HepG2 (cell line): ENCODE data around the gene MAN1A1. TPM values are rescaled to one million over a fixed set of nuclear protein-coding genes. Genes with fewer than 3 reads are reported as not detected.
A peak's percentile ranks its signal among the peaks of the same experiment; 100 is the strongest.

ENCODE experiments used
- ATAC-seq: fragments of 200-7000 bp; cut with Tn5 transposase; 3 replicates; pipeline ENCODE4 v1.9.1; 2020; ENCODE audit warnings: mild to moderate bottlenecking, moderate library complexity
- BruUV-seq: library from RNA; stranded (reverse); fragments of 400-500 nt; replicated peaks from 2 replicates; lab custom pipeline; 2021; lab: Mats Ljungman, UMichigan
- CTCF ChIA-PET: fragments of 300-600 bp; formaldehyde crosslinking; extraction: SDS; loops from one replicate; lab custom pipeline; 2021; ENCODE audit warnings: low total read pairs, inconsistent platforms, low intra/inter-chr PET ratio; lab: Yijun Ruan, JAX
- POLR2A ChIA-PET: fragments of 350-600 bp; sonication (Branson Sonifier 250); formaldehyde crosslinking; loops from one replicate; lab custom pipeline; 2020; ENCODE audit warnings: antibody characterized with exemption, inconsistent platforms; lab: Yijun Ruan, JAX
- DNase-seq: peaks from one replicate; pipeline ENCODE4 v3.0.0-alpha.2; 2015; ENCODE audit warnings: low spot score
- FAIRE-seq: peaks from 3 replicates; lab custom pipeline; 2011; peaks lifted over from hg19 to GRCh38; lab: Jason Lieb, UNC
- H2AFZ ChIP-seq: one replicate; pipeline ENCODE4 v1.6.1; 2011; ENCODE audit warnings: low read length, inconsistent platforms
- H3K27ac ChIP-seq: fragments of 300-600 bp; 3 replicates; pipeline ENCODE4 v1.8.0; 2011; ENCODE audit warnings: mixed run types, mild to moderate bottlenecking, mixed read lengths, low read length, inconsistent platforms; ENCODE audit not compliant: insufficient read depth; ENCODE audit errors: extremely low read length
- H3K27me3 ChIP-seq, 2 experiments: fragments of 200-600 bp in 1 of 2; 2 replicates in 1 of 2; 3 replicates in 1 of 2; pipeline versions ENCODE4 v1.6.0 to v1.8.0; 2011; ENCODE audit warnings: low read length in 2 of 2, mild to moderate bottlenecking in 2 of 2, moderate library complexity in 2 of 2, inconsistent platforms in 1 of 2; ENCODE audit not compliant: insufficient read depth in 2 of 2, control insufficient read depth in 1 of 2
- H3K36me3 ChIP-seq, 2 experiments: fragments of 200-600 bp in 1 of 2; replicated peaks in 1 of 2; 2 replicates in 1 of 2; 3 replicates in 1 of 2; pipeline versions ENCODE4 v1.5.1 to v1.8.0; 2011; ENCODE audit warnings: low read length in 2 of 2, inconsistent platforms in 1 of 2; ENCODE audit not compliant: insufficient read depth in 2 of 2, control insufficient read depth in 1 of 2
- H3K4me1 ChIP-seq: 2 replicates; pipeline ENCODE4 v1.5.1; 2012; ENCODE audit warnings: low read length, inconsistent platforms; ENCODE audit not compliant: insufficient read depth
- H3K4me2 ChIP-seq: 2 replicates; pipeline ENCODE4 v1.6.0; 2011; ENCODE audit warnings: low read depth, low read length, inconsistent platforms
- H3K4me3 ChIP-seq, 3 experiments: fragments of 200-600 bp in 1 of 3; sonication (generic), shearing (Covaris generic) in 1 of 3; replicated peaks in 1 of 3; 2 replicates each; pipeline ENCODE4 v1.5.1; 2011 to 2016; ENCODE audit warnings: low read length in 3 of 3, inconsistent platforms in 2 of 3, low read depth in 2 of 3, mild to moderate bottlenecking in 2 of 3, control low read depth in 1 of 3, mixed read lengths in 1 of 3; ENCODE audit not compliant: insufficient read depth in 1 of 3
- H3K79me2 ChIP-seq: one replicate; pipeline ENCODE4 v1.6.1; 2011; ENCODE audit warnings: low read length, inconsistent platforms; ENCODE audit not compliant: insufficient read depth
- H3K9ac ChIP-seq: 2 replicates; pipeline ENCODE4 v1.6.0; 2011; ENCODE audit warnings: mild to moderate bottlenecking, low read depth, low read length, inconsistent platforms; ENCODE audit not compliant: insufficient read depth
- H3K9me3 ChIP-seq: 2 replicates; pipeline ENCODE4 v1.5.1; 2012; ENCODE audit warnings: mild to moderate bottlenecking, low read length
- H4K20me1 ChIP-seq: 2 replicates; pipeline ENCODE4 v1.6.0; 2011; ENCODE audit warnings: inconsistent platforms, mild to moderate bottlenecking, low read length, moderate library complexity; ENCODE audit not compliant: insufficient read depth
- ATF7 ChIP-seq, 2 experiments: fragments of 450-650 bp in 1 of 2; sonication (generic) in 1 of 2; formaldehyde crosslinking in 1 of 2; IDR thresholded peaks; 2 replicates each; pipeline versions ENCODE4 v1.4.0 to v1.6.1; 2016 to 2020; ENCODE audit warnings: antibody characterized with exemption in 1 of 2, mild to moderate bottlenecking in 1 of 2, missing genetic modification reagents in 1 of 2
- BORCS8-MEF2B ChIP-seq: sonication (generic); formaldehyde crosslinking; IDR thresholded peaks from 2 replicates; pipeline ENCODE4 v1.8.0; 2022; ENCODE audit warnings: mild to moderate bottlenecking, missing genetic modification reagents
- CCDC6 ChIP-seq: sonication (generic); formaldehyde crosslinking; IDR thresholded peaks from 2 replicates; pipeline ENCODE4 v1.8.1; 2022; ENCODE audit warnings: mild to moderate bottlenecking, missing genetic modification reagents, moderate library complexity
- ELF1 ChIP-seq: sonication (generic); formaldehyde crosslinking; IDR thresholded peaks from 2 replicates; pipeline ENCODE4 v1.4.0; 2020; ENCODE audit warnings: missing genetic modification reagents
- ELF4 ChIP-seq: sonication (generic); formaldehyde crosslinking; IDR thresholded peaks from 2 replicates; pipeline ENCODE4 v1.5.0; 2020; ENCODE audit warnings: missing genetic modification reagents, mild to moderate bottlenecking, moderate library complexity, borderline replicate concordance
- FOXP4 ChIP-seq: sonication (generic); formaldehyde crosslinking; IDR thresholded peaks from 2 replicates; pipeline ENCODE4 v1.4.0; 2020; ENCODE audit warnings: missing genetic modification reagents
- RARA ChIP-seq: IDR thresholded peaks from 2 replicates; pipeline ENCODE4 v1.6.1; 2016; ENCODE audit warnings: missing genetic modification reagents, missing compliant biosample characterization
- RXRB ChIP-seq: IDR thresholded peaks from 2 replicates; pipeline ENCODE4 v1.6.1; 2016; ENCODE audit warnings: borderline replicate concordance, missing genetic modification reagents, missing compliant biosample characterization
- ZNF253 ChIP-seq: sonication (generic); formaldehyde crosslinking; IDR thresholded peaks from 2 replicates; pipeline ENCODE4 v1.8.0; 2022; ENCODE audit warnings: mild to moderate bottlenecking, missing genetic modification reagents, borderline replicate concordance
- ZNF333 ChIP-seq: sonication (generic); formaldehyde crosslinking; IDR thresholded peaks from 2 replicates; pipeline ENCODE4 v1.4.0; 2020; ENCODE audit warnings: mild to moderate bottlenecking, missing genetic modification reagents, borderline replicate concordance
- ZNF383 ChIP-seq: sonication (generic); formaldehyde crosslinking; IDR thresholded peaks from 2 replicates; pipeline ENCODE4 v1.4.0; 2020; ENCODE audit warnings: missing genetic modification reagents, mild to moderate bottlenecking, borderline replicate concordance
- ZNF75D ChIP-seq: sonication (generic); formaldehyde crosslinking; IDR thresholded peaks from 2 replicates; pipeline ENCODE4 v1.8.1; 2023; ENCODE audit warnings: missing genetic modification reagents, mild to moderate bottlenecking, borderline replicate concordance
- ZNF780A ChIP-seq: sonication (generic); formaldehyde crosslinking; IDR thresholded peaks from 2 replicates; pipeline ENCODE4 v1.8.0; 2022; ENCODE audit warnings: mild to moderate bottlenecking, missing genetic modification reagents, moderate library complexity
- ZSCAN9 ChIP-seq: IDR thresholded peaks from 2 replicates; pipeline ENCODE4 v1.6.1; 2016; ENCODE audit warnings: borderline replicate concordance
- ZUFSP ChIP-seq: sonication (generic); formaldehyde crosslinking; IDR thresholded peaks from 2 replicates; pipeline ENCODE4 v1.9.0; 2021; ENCODE audit warnings: missing genetic modification reagents, mild to moderate bottlenecking, borderline replicate concordance
- WGBS: methylation state at CpG from one replicate; pipeline ENCODE4 v1.1.6; 2017; ENCODE audit warnings: low lambda C conversion rate; 5-methylcytosine and 5-hydroxymethylcytosine counted together
- in situ Hi-C: cut with HindIII; loops from 2 replicates; pipeline ENCODE4 v1.10.0; 2017; ENCODE audit warnings: low pct_unique_long_range_greater_than_20kb; ENCODE audit not compliant: extremely low pct_ligation_motif_present
- intact Hi-C: fragments of 100-400 bp; cut with micrococcal nuclease; formaldehyde crosslinking; loops from one replicate; pipeline ENCODE4 v1.10.0; 2022; ENCODE audit not compliant: unreplicated experiment
- polyA plus RNA-seq, 8 experiments: library from polyadenylated mRNA; depleted of rRNA in 3 of 8; stranded (reverse) in 7 of 8; unstranded in 1 of 8; fragments of >200 nt; fragmentation: Illumina TruSeq in 4 of 8; extraction: Trizol in 4 of 8; gene quantifications; 2 replicates each; pipeline versions ENCODE4 v1.2.1 to v1.2.3, GENCODE V29; 2011 to 2016; ENCODE audit warnings: low read depth in 4 of 8, missing spikeins in 1 of 8, mixed read lengths in 1 of 8; ENCODE audit not compliant: insufficient read depth in 1 of 8
- total RNA-seq, 5 experiments: library from RNA; depleted of rRNA; stranded (reverse); fragments of >200 nt; fragmentation: Illumina TruSeq; extraction: Trizol; gene quantifications; 2 replicates each; pipeline ENCODE4 v1.2.3, GENCODE V29; 2016; ENCODE audit warnings: low read depth in 1 of 5
- TF ChIP-seq, protein P1 (sequence below): sonication (generic); formaldehyde crosslinking; IDR thresholded peaks from 2 replicates; pipeline ENCODE4 v1.5.1; 2020; ENCODE audit warnings: mild to moderate bottlenecking, missing genetic modification reagents, borderline replicate concordance

Gene MAN1A1
- total and polyA plus RNA-seq, 2 of the 13 experiments (the other 11 are each of a cell fraction or from before 2014, with no cell fraction given) = 156 to 236 TPM

DNA sequence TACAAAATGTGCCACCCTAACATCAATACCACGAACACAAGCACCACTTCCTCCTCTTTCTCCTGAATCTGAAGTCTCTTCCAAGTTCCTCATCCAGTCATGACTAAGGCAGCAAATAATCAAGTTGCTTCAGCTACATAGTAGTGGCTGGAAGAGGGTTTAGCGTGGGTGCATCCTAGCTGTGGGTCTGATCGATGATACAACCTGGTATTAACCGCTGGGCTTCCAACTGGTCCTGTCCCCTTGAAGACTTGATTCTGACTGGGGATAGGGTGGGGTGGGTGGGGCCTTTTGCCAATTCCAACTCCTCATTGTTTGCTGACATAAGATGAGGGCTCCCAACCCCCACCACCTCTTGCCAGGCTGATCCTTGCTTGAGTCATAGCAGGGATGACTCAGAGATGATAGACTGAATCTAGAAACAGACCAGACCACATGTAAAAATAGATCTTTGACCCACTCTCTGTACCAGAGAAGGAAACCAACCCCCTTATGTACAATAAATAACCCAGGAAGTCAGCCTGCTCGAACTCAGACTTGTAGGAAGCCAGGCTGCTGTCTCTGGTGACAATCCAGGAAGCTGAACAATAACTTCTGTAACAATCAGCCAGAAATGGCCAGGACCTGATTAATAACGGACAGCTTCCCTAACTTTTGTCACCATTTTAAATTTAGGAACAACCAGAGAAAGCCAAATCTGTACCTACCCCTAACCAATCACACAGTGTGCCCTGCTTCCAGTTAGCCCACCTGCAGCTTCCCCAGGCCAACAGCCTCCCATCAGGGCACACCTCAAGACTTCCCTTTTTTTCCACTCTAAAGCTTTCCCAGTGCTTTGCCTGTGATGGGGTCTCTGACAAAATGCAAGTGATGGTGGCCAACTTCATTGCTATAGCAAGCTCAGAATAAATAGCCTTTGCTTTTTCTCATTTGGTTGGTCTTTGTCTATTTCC, 202.2 kb downstream of the MAN1A1 start:
- H3K27ac ChIP-seq = peak overlapping the region; percentile 46
- no peaks in the 10 kb centered on the region for H3K79me2 ChIP-seq
- H3K36me3 ChIP-seq = no peaks in the 10 kb centered on the region
- H3K9ac ChIP-seq = 0 out of 2 replicates have a peak overlapping the region, but pooled peaks have one; percentile 24
- ChIA-PET POLR2A (interaction anchor here (0.6 to 4.1 kb wide), 6 partner anchors 12 to 200 kb away, joined by 3 to 19 read pairs (median 6); no protein-coding TSS in a partner anchor), CTCF (interaction anchor here (0.9 to 2.8 kb wide), 2 partner anchors 17 to 196 kb away, joined by 3 to 11 read pairs; no protein-coding TSS in a partner anchor)
- no peak overlapping the region for H2AFZ ChIP-seq
- intact Hi-C loops (loop anchor here (1.0 to 2.0 kb wide), 4 partner anchors 17 to 595 kb away; no protein-coding TSS in a partner anchor), in situ Hi-C loops (loop anchor here (5.0 to 25.0 kb wide), 3 partner anchors 200 to 840 kb away; partner anchors contain the start of gene MAN1A1)
- H3K4me2 ChIP-seq = peak overlapping the region; percentile 37
- peaks cover 59% of the 10 kb centered on the region for H3K4me1 ChIP-seq
- FAIRE-seq (no peak), ATAC-seq (peak; percentile 82), DNase-seq (peak; percentile 92)
- H3K4me3 ChIP-seq = no peak overlapping the region
- TSS peak; percentile 97 for BruUV-seq
- no peaks in the 10 kb centered on the region for H3K9me3 ChIP-seq
- H4K20me1 ChIP-seq = no peaks in the 10 kb centered on the region
- WGBS = 64% methylated on average over 6 of the region's 6 CpGs
- H3K27me3 ChIP-seq = no peaks in the 10 kb centered on the region
- TF ChIP-seq ZSCAN9 (peak; percentile 32; the same call in 1 of the 2 replicates), ZNF383 (CRISPR knock-in tag) (no peak; the same call in 1 of the 2 replicates), RXRB (CRISPR knock-in tag) (peak; percentile 62; the same call in 1 of the 2 replicates), ZNF780A (CRISPR knock-in tag) (no peak), ZNF253 (no peak), BORCS8-MEF2B (CRISPR knock-in tag) (no peak), ZNF333 (CRISPR knock-in tag) (no peak), ZNF75D (CRISPR knock-in tag) (no peak), RARA (CRISPR knock-in tag) (no peak; the same call in 1 of the 2 replicates), FOXP4 (CRISPR knock-in tag) (peak; percentile 68), ATF7 (IDR thresholded peaks at IDR 0.05) (no peak), ATF7 (CRISPR knock-in tag; IDR thresholded peaks at IDR 0.05) (no peak), ELF1 (CRISPR knock-in tag) (peak; percentile 53; the same call in 1 of the 2 replicates), ZUFSP (CRISPR knock-in tag) (no peak), CCDC6 (no peak), ELF4 (CRISPR knock-in tag) (no peak)
- TF ChIP-seq, protein P1, sequence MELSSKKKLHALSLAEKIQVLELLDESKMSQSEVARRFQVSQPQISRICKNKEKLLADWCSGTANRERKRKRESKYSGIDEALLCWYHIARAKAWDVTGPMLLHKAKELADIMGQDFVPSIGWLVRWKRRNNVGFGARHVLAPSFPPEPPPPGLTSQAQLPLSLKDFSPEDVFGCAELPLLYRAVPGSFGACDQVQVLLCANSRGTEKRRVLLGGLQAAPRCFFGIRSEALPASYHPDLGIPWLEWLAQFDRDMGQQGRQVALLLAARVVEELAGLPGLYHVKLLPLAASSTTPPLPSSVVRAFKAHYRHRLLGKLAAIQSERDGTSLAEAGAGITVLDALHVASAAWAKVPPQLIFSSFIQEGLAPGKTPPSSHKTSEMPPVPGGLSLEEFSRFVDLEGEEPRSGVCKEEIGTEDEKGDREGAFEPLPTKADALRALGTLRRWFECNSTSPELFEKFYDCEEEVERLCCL (CRISPR knock-in tag) = no peak
